H1 (cell line): ENCODE results near the gene FGF23. TPM values are rescaled to one million over a fixed set of nuclear protein-coding genes. Genes with fewer than 3 reads are reported as not detected.

ENCODE experiments used
- BACH1 ChIP-seq: IDR thresholded peaks from 2 replicates; pipeline ENCODE4 v1.6.1; 2012; ENCODE audit warnings: low read length, improper control_type of control experiment
- MAFK ChIP-seq: IDR thresholded peaks from 2 replicates; pipeline ENCODE4 v1.6.1; 2012; ENCODE audit warnings: low read depth, mild to moderate bottlenecking, improper control_type of control experiment, low read length
- YY1 ChIP-seq: IDR thresholded peaks from 2 replicates; pipeline ENCODE4 v1.6.1; 2011; ENCODE audit warnings: low read depth, mild to moderate bottlenecking, low read length
- polyA plus RNA-seq, 7 experiments: library from polyadenylated mRNA; depleted of rRNA in 3 of 7; stranded (reverse) in 5 of 7; unstranded in 2 of 7; fragments of >200 nt in 5 of 7; fragments of 200-250 nt in 2 of 7; gene quantifications; 1 replicate in 5 of 7; 2 replicates in 1 of 7; 4 replicates in 1 of 7; pipeline versions ENCODE4 v1.2.1 to v1.2.3, GENCODE V29; 2011 to 2013; ENCODE audit warnings: missing spikeins in 2 of 7, mixed read lengths in 2 of 7
- total RNA-seq: library from RNA; stranded (reverse); fragmentation: NEBNext Ultra II Directional; extraction: Animal tissue kit (Norgen Biotek cat#: 25700); gene quantifications from 2 replicates; pipeline ENCODE4 v1.2.1, GENCODE V29; 2021

The FGF23 gene
- total and polyA plus RNA-seq, 2 of the 8 experiments (the other 6 are each of a cell fraction or from before 2014, with no cell fraction given): 0.35 to 0.67 TPM

- TF ChIP-seq MAFK: no peak
- TF ChIP-seq YY1: no peak
- TF ChIP-seq BACH1: no peak
- TF ChIP-seq, all 59 proteins: peak for 2
These were observed 25.7 kb downstream of the FGF23 start (continued) for GRCh38 chr12:4353785-4354208.
